ENCODE measurements around the gene IRS2.

IRS2 gene

GRCh38 chr13:109779074-109779473, 7.3 kb downstream of the IRS2 start:
- no peak for DNase-seq

DNA sequence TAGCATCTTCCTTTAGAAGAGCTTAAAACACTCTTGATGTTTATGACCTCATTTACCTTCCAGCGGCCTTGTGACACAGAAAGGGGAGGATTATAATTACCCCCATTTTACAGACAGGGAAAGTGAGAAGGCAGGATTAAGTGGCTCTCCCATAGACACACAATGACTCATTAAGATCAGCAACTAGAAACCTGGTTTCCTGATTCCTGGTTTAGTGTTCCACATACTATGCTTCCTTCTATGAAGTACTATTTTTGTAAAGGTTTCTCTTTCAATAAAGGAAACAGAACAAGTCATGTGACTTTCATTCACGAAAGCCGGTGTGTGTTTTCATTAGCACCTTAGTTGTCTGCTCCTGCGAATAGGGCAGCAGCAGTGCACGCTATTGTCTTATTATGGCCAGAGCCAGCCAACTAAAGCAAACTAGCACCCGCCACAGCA, 8.3 kb downstream of the IRS2 start:
- no peak for DNase-seq

DNA sequence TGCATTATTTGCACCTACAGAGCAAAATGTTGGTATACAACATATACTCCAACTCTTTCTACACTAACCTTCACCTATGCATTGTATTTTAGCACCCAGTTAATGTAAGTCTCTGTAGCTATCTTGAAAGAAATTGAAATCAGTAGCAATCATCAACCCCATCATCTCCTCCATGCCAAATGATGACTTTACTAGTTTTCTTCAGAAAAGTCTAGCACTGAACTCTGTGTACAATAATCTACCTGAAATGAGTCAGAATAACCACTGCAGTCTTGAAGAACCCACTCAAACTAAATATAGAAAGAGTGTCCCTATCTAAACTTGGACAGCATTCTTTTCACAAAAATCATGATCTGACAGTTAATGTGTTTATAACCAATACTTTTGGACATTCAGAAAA, 9.8 kb downstream of the IRS2 start:
- DNase-seq = no peak

GRCh38 chr13:109773786-109774185, 12.6 kb downstream of the IRS2 start:
- DNase-seq = no peak

GRCh38 chr13:109773276-109773675, 13.1 kb downstream of the IRS2 start:
- no peak for DNase-seq

DNA sequence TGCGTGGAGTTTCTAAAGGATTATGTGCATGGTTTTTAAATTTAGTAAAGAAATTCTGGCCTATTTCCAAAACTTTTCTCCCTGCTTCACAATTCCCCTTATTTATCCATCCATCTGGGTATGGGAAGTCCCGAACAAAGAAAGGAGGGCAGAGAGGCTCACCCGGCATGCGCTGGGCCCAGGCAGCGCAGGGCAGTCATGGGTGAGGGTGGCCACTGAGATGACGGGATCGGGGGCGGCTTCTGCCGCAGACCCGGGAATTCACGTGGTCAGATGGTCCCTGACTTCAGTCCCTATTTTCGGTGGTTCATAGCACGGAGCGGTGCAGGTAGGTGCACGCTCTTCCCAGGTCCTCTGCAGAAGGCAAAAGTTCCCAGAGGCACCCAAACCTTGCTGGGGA, 14.5 kb downstream of the IRS2 start:
- no peak for DNase-seq

DNA sequence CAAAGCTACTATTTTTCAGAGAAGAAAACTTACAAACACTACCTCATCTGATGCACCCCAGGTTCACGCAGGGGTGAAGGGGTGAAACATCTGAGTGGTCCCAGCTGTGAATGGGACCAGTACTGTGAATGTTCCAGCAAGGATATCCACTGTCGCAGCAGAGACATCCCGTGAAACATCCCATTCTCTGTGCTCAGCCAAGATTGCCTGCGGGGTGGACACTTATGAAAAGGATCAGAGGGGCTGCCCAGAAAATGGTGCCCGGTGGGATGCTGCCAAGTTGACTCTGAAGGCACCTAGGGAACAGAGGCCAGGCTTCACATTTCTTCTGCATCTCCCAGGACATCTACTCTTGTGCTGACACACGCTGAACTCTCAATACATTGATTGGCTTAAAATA, 15.9 kb downstream of the IRS2 start:
- DNase-seq = no peak

GRCh38 chr13:109769921-109770320, 16.5 kb downstream of the IRS2 start:
- DNase-seq = no peak

DNA sequence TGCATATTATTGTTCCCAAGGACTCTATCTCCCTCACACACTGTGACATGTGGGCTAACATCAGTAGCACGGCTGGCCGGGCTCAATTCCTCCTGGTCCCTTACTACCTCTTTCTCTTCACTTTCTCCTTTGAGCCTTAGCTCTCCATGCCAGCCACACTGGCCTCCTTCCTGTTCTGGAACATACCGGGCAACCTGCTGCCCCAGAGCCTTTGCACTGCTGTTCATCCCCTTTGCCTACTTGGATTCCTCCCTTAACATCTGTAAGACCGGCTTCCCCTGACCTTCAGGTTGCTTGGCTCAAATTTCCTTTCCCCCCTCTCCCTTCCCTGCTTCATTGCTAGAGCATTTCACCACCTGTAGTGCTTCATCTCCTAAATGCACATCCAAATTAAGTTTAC, 17.1 kb downstream of the IRS2 start:
- DNase-seq = no peak

DNA sequence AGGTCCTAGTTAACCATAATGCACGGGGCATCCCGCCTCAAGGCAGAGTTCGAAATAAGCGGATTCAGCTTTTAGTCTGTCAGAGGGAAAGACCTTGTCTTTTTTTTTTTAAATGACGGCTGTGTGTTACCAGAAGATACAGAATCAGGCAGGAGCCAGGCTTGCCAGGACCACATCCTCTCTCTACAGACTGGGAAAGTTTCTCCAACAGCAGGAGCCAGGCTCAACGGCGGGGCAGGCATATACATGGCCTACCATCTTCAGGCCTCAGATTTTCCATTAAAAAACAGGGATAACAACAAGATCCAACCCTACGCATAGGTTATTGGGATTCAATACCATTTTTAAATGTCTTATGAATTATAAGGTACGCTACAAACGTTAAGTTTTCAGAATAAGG, 17.8 kb downstream of the IRS2 start:
- no peak for DNase-seq

- DNase-seq = no peak
Observed at GRCh38 chr13:109768176-109768575, 18.2 kb downstream of the IRS2 start.

DNA sequence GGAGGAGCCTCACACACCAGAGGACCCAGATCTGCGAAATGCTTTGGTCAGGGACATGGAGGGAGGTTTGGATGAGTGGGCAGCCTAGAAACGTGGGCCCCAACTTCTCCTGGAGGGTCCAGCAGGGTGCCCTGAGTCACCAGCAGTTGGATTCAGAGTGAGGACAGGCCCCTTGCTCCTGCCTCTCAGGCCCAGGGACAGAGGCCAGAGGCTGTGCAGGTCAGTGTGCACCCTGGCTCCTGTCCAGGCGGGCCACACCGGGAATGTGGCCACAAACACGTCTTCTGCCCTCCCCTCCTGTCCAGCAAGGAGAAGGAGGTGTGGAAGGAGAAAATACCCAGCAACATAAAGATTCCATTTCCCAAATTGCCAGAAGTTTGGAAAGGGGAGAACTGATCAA, 19.4 kb downstream of the IRS2 start:
- no peak for DNase-seq

GRCh38 chr13:109764470-109765291, 21.7 kb downstream of the IRS2 start:
- DNase-seq = no peak

DNA sequence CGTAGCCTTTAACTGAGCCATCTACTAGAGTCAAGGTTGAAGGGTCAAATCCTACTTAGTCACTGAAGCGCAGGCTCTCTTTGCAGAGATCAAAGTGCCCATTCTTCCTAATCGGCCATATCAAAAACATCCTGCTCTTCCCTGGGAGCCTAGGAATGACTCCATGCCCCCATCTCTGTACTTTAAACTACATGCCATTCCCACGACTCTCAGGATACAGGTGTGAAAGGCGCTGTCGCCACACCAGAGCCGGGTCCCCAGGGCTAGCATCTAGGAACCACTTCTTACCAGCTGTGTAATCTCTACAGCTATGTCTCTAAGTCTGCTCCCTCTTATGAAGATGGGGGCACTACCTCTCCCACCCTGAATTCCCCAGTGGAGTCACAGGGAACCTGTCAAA, 22.3 kb downstream of the IRS2 start:
- DNase-seq = no peak

- no peak for DNase-seq
Observed at GRCh38 chr13:109762791-109763190, 23.6 kb downstream of the IRS2 start.

GRCh38 chr13:109761695-109762094, 24.7 kb downstream of the IRS2 start:
- DNase-seq = no peak

DNA sequence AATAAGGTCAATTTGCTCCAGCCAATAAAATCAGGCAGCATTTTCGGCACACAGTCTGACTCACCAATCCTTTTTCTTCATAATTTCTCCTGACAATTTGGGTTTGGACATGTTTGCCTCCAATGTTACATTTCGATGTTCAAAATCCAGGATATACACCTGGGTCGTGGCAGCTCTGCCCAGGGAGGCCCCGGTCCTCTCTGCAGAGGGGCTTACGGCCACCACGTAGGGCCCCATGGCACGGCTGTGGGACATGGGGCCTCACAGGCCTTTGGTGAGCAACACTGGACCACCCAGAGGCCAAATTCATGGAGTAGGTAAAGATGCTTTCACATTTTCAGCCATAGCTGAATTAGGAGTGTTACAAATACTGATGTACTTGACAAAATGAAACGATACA, 25.4 kb downstream of the IRS2 start:
- no peak for DNase-seq

GRCh38 chr13:109760402-109760801, 26.0 kb downstream of the IRS2 start:
- no peak for DNase-seq

GRCh38 chr13:109759609-109760008, 26.8 kb downstream of the IRS2 start:
- no peak for DNase-seq

- no peak for DNase-seq
Observed at GRCh38 chr13:109758937-109759480, 27.4 kb downstream of the IRS2 start.

GRCh38 chr13:109756778-109757177, 29.6 kb downstream of the IRS2 start:
- DNase-seq = no peak

GRCh38 chr13:109755997-109756396, 30.4 kb downstream of the IRS2 start:
- DNase-seq = no peak

- no peak for DNase-seq
Observed at GRCh38 chr13:109755551-109755950, 30.8 kb downstream of the IRS2 start.

- DNase-seq = no peak
Observed at GRCh38 chr13:109751477-109751876, 34.9 kb downstream of the IRS2 start.

- no peak for DNase-seq
Observed at GRCh38 chr13:109750221-109750775, 36.1 kb downstream of the IRS2 start.
